G401 (cell line): ENCODE data around the gene MED9. TPM values are rescaled to one million over a fixed set of nuclear protein-coding genes. Genes with fewer than 3 reads are reported as not detected.

ENCODE experiments used
- DNase-seq: peaks from one replicate; pipeline ENCODE4 v3.0.0-alpha.2; 2015; ENCODE audit warnings: low spot score
- in situ Hi-C: cut with HindIII; loops from 2 replicates; pipeline ENCODE4 v1.10.0; 2016; ENCODE audit warnings: low sequenced_read_pairs, mixed read lengths
- total RNA-seq: library from RNA; depleted of rRNA; stranded (reverse); fragments of >200 nt; shearing (Covaris generic); gene quantifications from 2 replicates; pipeline ENCODE4 v1.2.3, GENCODE V29; 2014

MED9 gene
- total RNA-seq, 1 experiment from 2014 or later = 21.1 TPM

DNA sequence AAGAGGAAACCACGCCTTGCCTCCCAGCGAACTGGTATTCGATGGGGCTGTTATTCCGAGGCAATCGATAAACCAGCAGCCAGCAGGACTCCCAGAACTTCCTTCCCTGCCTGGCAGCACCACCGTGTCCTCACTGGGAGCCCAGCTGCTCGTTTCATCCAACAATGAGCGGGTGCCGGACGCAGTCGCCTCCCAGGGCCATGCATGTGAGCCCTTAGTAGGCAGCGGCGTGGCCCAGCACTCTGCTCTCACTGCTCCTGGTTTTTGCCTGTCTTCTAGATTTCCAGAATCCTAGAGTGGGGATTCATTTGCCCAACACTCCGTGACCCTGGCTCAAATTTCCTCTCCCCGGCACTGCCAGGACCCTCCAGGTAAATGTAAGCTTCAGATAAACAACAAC, 48.5 kb downstream of the MED9 start:
- no peak for DNase-seq
- in situ Hi-C loops = no loop called here

DNA sequence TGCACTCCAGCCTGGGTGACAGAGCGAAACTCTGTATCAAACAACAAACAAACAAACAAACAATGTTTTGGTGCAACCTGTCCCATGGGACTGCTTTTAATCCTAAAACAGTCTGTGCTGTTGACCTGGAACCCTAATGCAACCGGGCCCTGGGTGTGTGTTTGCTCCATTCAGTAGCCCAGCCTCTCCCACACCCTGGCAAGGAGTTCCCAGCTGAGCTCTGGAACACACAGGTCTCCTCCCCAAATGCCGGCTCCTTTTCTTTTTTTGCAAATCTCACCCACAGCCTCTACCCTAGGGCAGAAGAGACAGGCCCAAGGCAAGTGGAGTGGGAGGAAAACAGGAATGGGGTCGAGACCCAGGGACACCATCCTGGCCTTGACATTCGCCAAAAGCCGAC, 49.2 kb downstream of the MED9 start:
- in situ Hi-C loops = no loop called here
- no peak for DNase-seq

DNA sequence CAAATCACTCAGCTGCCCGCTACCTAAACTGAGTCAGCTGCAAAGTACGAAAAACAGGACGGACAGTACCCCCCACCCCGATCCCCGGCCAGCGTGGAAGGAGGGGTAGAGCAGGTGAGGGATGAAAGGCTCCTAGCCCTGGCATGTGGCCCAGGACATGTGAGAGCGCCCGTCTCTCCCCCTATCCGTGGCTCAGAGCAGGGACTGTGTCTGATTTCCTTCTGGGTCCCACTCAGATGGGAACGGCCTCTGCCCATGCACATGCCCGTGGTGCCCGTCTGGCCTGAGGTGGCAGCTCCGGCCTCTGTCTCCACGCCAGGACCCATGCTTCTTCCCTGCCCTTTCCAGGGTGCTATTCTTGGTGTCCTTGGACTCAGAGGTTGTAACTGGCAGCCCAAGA, 49.6 kb downstream of the MED9 start:
- in situ Hi-C loops = no loop called here
- DNase-seq = no peak

DNA sequence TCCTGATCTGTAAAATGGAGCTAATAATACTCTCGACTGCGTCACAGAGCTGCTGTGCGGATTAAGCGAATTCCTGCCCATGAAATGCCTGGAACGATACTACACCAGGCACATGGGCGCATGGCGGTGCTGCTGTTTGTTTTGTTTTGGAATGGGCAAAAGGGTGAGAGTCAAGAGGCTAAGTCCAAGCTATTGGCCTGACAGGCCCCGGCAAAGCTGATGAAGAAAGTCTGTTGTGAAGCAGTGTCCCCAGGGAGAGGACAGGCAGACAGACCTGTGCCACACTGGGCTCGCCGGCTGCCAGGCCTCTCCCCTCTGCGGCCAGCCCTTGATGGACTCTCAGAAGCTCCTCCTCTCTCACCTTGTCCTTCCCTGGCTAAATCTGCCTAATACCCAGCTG, 50.7 kb downstream of the MED9 start:
- in situ Hi-C loops = no loop called here
- DNase-seq = no peak

DNA sequence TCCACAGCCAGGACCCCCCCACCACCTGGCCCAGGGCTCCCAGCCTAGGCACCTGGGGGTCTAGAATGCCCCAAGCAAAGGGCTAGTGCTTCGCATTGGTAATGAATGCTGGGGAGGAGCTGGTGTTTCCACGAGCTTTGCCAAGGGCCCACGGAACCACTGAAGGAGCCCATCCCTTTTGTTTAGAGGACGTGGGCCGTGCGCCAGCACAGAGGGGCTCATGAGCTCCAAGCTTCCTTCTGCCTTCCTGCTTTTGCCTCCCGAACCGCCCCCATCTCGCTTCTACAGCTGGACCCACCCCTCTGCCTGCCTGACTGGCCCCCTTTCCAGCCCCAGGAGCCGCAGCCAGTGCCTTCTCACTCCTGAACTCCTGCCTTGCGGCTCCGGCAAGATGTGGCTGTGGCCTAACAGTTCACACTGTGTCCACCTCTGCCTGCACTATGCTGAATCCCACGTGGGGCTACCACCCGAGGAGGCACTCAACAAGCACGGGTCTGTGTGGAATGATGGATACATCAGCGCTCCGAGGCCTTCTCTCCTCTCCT, 51.2 kb downstream of the MED9 start:
- DNase-seq = no peak

DNA sequence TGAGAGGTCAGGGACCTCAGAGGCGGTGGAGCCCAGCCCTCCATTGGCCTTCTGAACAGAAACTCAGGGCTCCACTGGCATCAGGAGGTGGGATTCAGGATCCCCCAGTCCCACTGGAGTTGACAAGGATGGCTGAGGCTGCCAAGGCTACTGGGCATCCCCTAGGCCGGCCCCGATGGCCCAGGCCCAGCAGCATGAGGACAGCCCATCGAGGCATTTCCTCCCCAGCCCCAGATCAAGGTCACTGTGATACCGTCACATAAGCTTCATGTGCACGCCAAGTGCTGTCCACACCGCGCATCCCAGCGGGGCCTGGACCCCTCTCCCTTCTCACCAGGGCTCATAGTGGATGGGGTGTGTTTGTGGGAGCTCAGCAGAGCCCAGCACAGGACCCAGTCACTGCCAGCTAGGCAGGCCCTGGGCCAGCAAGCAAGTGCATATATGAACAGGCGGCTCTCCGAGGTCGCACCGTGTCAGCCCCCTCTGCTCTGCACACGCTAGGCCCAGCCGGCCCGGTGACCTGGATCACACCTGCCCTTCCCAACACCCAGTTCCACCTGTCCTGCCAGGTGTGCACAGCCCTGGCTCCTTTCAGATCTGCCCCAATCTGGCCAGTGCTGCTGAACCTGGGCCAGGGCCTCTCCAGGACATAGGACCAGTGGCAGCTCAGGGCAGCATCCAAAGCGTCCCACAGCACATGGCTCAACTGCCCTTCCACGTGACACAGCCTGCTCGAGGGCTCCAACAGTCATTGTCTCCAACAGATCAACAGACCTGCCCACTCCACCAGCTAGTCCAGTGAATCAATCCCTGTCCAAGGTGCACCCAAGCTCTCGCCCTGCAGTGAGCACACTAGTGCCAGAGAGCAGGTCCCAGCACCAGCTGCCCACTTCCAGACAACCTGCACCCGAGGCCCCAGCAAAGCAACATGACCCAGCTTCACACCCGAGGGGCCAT, 52.2 kb downstream of the MED9 start:
- no peak for DNase-seq
- in situ Hi-C loops = no loop called here

More for the DNA sequence above, 51.2 kb downstream of the MED9 start:
- in situ Hi-C loops = no loop called here

DNA sequence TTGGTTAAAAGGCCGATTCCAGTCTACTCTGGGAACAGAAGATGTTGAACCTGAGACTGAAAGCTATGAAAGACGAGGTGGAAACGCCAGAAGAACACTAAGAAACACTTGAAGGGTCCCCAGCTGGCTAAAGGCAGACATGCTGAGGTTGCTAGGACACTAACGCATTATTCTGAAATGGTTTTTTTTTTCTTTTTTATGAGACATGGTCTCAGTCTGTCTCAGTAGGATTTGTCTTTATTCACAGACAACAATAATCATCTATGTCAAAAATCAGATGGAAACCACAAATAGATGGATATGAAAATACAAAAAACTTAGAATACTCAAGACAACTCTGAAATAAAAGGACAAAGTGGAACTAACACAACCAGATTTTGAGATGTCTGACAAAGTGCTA, 54.4 kb downstream of the MED9 start:
- in situ Hi-C loops = no loop called here
- DNase-seq = no peak

DNA sequence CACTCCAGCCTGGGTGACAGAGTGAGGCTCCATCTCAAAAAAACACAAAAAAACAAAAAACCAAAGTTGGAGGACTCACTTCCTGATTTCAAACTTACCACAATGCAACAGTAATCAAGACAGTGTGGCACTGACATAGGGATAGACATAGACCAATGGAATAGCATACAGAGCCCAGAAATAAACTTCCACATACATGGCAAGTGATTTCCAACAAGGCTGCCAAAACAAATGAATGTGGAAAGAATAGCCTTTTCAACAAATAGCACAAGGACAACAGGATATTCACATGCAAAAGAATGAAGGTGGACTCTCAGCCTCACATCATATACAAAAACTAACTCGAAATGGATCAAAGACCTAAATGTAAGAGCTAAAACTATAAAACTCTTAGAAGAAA, 56.2 kb downstream of the MED9 start:
- DNase-seq = no peak
- in situ Hi-C loops = no loop called here

DNA sequence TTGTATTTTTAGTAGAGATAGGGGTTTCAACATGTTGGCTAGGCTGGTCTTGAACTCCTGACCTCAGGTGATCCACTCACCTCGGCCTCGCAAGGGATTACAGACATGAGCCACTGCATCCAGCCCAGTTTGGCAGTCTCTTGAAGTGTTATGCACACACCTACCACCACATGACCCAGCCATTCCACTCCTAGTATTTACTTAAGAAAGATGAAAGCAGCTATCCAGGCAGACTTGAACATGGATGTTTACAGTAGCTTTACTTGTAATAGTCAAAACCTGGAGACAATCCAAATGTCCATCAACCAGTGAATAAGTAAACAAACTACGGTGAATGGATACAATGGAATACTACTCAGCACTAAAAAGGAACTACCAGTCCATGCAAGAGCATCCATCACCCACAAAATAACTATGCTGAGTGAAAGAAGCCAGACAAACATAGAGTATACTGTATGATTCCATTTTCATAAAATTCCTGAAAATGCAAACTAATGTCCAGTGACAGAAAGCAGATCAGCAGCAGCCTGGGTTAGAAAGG, 57.2 kb downstream of the MED9 start:
- in situ Hi-C loops = no loop called here

DNA sequence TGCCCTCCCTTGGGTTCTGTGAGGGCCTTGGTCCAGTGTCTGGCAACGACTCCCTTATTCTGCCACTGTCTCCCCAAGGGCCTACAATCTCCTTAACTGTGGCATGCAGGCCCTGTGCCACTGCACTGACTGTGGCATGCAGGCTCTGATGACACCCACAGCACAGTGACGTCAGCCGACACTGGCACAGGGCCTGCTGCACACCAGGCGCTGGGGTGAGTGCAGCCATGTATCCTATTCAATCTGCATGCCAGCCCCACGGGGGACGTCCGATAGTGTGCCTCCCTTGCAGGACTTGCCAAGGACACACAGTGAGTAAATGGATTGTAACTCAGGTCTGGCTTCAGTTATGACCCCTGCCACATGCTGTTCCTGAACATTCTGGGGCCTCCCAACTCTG, 59.2 kb downstream of the MED9 start:
- DNase-seq = peak; percentile 51
- in situ Hi-C loops = no loop called here

More for the DNA sequence above, 57.2 kb downstream of the MED9 start:
- no peak for DNase-seq

DNA sequence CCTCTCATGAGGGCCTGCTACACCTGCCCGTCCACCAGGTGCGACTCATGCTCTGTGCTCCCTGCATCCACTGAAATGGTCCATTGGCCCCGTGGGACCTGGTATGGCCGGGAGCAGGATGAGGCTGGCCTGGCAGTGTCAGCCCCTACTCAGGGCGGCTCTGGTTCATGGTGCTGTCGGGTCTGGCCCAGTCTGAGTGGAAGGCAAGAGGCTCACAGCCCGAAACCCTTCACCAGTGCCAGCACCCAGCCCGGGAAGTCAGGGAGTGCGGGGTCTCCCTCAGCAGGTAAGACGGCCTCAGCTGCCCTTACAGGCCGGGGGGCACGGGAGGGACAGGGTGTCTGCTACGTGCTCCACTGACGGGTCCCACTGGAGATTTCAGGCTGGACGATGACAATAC, 59.9 kb downstream of the MED9 start:
- in situ Hi-C loops = no loop called here
- no peak for DNase-seq

DNA sequence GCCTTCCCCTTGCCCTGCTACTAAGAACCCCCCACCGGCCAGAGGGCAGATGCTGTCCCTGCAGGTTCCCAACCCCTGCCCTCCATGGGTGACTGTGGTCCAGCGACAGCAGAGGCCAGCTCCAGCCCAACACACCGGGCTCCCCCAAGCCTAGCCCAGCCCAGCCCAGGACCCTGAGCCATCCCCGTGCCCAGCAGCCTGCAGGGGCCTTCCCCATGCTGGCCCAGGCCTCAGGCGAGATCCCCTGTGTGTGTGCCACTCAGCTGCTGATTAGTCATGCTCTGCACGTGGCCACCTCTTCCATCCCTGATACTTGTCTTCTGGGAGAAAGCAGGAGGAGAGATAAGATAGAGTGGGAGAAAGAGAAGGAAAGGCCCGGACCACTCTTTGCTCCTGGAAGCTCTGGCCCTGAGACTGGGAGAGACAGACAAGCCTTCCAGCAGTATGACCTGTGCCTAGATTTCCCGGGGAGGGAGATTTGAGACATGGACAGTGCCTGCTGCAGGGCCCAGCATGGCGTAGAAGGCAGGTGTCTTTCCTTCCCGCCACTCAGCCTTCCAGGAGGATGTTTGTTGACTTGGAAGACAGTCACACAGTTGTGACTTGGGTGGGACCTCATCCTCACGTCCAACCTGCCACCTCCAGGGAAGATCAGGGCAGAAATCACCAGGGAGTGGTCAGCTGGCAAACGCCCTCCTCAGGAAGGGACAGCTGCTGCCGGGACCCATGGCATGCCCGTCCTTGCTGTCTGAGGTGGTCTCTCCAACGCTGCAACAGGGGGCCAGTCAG, 60.7 kb downstream of the MED9 start:
- in situ Hi-C loops = no loop called here
- no peak for DNase-seq

DNA sequence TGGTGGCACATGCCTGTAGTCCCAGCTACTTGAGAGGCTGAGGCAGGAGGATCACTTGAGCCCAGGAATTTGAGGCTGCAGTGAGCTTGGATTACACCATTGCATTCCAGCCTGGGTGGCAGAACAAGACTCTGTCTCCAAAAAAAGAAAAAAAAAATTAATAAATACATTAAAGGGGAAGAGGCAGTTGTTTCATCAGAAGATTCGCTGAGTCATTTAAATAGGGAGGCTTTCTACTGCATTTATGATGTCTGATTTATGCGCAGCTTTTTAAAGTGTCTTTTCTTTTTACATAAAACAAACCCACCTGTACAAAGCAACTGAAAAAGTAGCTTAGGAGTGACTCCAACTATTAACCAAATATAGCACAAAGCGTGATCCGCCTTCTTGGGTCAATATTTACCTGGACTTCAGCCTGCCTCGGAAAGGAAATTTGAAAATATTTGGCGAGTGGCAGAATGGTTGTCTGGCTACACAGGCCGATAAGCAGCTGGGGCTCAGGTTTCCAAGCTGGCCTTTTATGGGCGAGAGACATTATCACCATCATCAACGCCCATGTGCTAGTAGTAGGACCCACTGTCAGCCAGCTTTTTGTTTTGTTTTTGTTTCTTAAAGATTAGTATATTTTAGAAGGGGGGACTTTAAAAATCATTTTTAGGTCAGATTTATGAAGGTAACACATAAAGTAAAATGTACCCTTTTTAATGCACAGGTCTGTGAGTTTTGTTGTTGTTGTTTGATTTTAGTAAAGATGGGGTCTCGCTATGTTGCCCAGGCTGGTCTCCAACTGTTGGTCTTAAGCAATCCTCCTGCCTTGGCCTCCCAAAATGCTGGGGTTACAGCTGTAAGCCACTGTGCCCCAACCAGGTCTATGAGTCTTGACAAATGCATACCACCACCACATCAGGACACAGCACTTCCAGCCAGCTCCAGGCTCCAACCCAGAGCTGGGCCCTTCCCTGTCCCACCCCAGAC, 61.9 kb downstream of the MED9 start:
- no peak for DNase-seq
- in situ Hi-C loops = no loop called here

DNA sequence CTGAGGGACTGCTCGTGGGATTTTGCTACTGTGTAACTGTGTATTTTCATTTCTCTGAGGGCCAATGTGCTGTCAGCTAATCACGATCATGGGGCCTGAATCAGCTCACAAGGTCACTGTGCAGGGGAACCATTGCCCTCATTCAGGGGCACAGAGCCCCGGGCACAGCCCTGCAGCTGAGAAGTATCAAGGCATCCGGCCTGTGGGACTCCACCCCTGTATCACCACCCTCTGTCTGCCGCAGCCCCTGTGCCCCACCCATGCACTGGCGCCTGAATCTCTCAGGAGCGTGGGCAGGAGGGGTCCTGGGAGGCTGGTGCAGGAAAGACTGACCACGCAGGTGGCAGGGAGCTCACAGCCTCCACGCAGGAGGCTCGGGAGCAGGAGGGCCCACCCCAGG, 62.8 kb downstream of the MED9 start:
- DNase-seq = no peak
- in situ Hi-C loops = no loop called here

DNA sequence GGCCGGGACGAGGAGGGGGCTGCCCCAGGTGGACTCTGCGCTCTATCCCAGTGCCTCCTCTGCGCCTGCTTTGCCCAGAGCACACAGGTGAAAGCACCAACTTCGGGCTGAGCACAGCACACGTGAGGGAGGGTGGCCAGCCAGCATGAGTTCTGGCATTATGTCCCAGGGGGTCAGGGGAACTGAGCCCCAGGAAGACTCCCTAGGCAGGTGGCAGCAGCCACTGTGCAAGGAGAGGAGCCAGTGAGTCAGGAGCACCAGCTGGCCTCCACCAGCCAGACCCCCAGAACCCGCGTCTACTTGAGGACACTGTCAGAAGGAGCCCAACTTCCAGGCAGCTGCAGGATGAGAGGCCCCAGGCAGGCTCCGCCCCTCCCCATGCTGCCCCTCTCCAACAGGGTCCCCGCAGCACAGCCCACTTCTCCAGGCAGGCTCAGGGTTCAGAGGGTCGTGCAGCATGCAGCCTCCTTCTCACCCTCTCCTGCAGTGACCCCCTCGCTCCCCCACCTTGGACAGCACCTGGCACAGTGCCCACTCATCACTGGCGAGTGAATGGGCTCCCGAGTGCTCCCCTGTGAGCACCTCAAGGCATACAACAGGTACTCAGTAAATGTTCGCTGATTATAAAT, 63.6 kb downstream of the MED9 start:
- in situ Hi-C loops = no loop called here
- DNase-seq = no peak

DNA sequence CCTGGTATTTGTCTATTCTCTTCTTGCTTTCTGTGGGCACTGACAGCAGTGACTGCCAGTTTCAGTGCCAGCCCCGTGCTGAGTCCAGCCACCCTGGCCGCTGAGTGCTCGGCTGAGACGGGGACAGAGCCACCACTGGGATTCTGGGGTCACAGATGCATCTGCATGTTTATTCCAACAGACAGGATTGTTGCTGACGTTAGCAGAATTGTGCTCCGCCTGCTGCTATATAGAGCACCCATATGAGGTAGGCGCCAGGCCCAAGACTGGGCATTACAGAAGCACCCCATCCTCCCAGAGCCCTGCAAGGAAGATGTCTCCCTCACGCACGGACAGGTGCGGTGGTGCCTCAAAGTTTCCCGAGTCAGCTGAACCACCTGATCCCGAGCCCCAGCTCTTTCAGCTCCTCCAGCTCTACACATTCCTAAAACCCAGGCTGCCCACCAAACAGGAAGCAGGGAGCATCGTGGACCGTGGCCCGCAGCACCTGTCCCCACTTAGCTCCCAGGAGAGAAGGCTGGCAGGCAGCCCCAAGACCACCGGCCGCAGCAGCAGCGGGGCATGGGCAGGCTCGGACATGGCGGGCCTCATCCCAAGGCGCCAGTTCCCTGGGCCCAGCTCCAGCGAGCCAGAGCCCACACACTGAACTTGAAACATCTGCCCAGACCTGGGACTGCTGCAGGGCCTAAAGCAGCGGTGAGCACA, 64.3 kb downstream of the MED9 start:
- DNase-seq = no peak
- in situ Hi-C loops = no loop called here

DNA sequence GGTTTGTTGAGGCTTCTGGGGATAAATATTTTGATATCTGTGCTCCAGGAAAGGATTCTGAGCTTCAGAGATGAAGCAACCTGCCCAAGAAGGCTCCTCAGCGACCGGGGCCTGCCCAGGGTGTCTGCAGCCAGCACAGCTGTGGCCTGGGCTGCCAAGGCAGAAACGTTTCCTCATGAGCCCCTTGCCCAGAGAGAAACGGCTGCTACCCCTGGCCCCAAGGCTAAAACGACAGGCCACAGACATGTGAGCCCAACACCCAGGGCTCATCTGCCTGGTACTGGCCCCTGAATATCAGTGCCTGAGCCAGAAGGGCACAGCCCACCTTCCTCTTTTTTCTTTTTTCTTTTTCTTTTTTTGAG, 64.8 kb downstream of the MED9 start:
- in situ Hi-C loops = no loop called here
- DNase-seq = no peak
